SK-N-SH treated with all-trans-retinoic acid at 6 μM for 48 hours (cell line): ENCODE measurements around the gene GGACT.

Experiments used
- ATAC-seq: fragments of 200-7000 bp; cut with Tn5 transposase; 3 replicates; pipeline ENCODE4 v1.9.1; 2020; ENCODE audit warnings: mild to moderate bottlenecking, moderate library complexity
- ARNTL ChIP-seq: fragments of 450-650 bp; formaldehyde crosslinking; IDR thresholded peaks from 2 replicates; pipeline ENCODE4 v1.5.0; 2020; ENCODE audit warnings: low read depth, mild to moderate bottlenecking, moderate library complexity, borderline replicate concordance
- BACH2 ChIP-seq: fragments of 250-450 bp; sonication (Bioruptor Pico); IDR thresholded peaks from 2 replicates; pipeline ENCODE4 v1.9.0; 2021; ENCODE audit warnings: mild to moderate bottlenecking, borderline replicate concordance
- ISL1 ChIP-seq: fragments of 250-450 bp; sonication (Bioruptor Pico); IDR thresholded peaks from 2 replicates; pipeline ENCODE4 v2.1.2; 2022; ENCODE audit warnings: mild to moderate bottlenecking, moderate library complexity
- OSR1 ChIP-seq: fragments of 250-450 bp; sonication (Bioruptor Pico); IDR thresholded peaks from 2 replicates; pipeline ENCODE4 v1.8.0; 2022; ENCODE audit warnings: moderate library complexity, mild to moderate bottlenecking, inconsistent platforms
- PPARA ChIP-seq: fragments of 250-450 bp; sonication (Bioruptor Pico); IDR thresholded peaks from 2 replicates; pipeline ENCODE4 v1.5.0; 2020; ENCODE audit warnings: mild to moderate bottlenecking, borderline replicate concordance
- RARB ChIP-seq: fragments of 250-450 bp; sonication (Bioruptor Pico); IDR thresholded peaks from 2 replicates; pipeline ENCODE4 v1.8.0; 2021; ENCODE audit warnings: mild to moderate bottlenecking, moderate library complexity
- TOX ChIP-seq: fragments of 250-450 bp; sonication (Bioruptor Pico); IDR thresholded peaks from 2 replicates; pipeline ENCODE4 v1.8.0; 2021; ENCODE audit warnings: mild to moderate bottlenecking, moderate library complexity, borderline replicate concordance
- ZC3H10 ChIP-seq: fragments of 250-450 bp; sonication (Bioruptor Pico); IDR thresholded peaks from 2 replicates; pipeline ENCODE4 v1.5.1; 2021; ENCODE audit warnings: mild to moderate bottlenecking, moderate library complexity
- ZFP3 ChIP-seq: fragments of 250-450 bp; sonication (Bioruptor Pico); IDR thresholded peaks from 2 replicates; pipeline ENCODE4 v1.5.0; 2020; ENCODE audit warnings: mild to moderate bottlenecking, moderate library complexity
- ZFP30 ChIP-seq: fragments of 450-650 bp; formaldehyde crosslinking; IDR thresholded peaks from 2 replicates; pipeline ENCODE4 v1.5.0; 2022; ENCODE audit warnings: mild to moderate bottlenecking, moderate library complexity
- ZNF565 ChIP-seq: fragments of 450-650 bp; formaldehyde crosslinking; conservative IDR thresholded peaks from 2 replicates; pipeline ENCODE4 v1.5.0; 2020; ENCODE audit warnings: low read depth, mild to moderate bottlenecking, moderate library complexity
- ZNF70 ChIP-seq: fragments of 450-650 bp; formaldehyde crosslinking; IDR thresholded peaks from 2 replicates; pipeline ENCODE4 v1.5.0; 2020; ENCODE audit warnings: mild to moderate bottlenecking, moderate library complexity
- ZNF8 ChIP-seq: fragments of 450-650 bp; formaldehyde crosslinking; IDR thresholded peaks from 2 replicates; pipeline ENCODE4 v1.5.0; 2020; ENCODE audit warnings: mild to moderate bottlenecking, moderate library complexity
- TF ChIP-seq, protein P1 (sequence below): fragments of 250-450 bp; sonication (Bioruptor Pico); IDR thresholded peaks from 2 replicates; pipeline ENCODE4 v1.8.0; 2020; ENCODE audit warnings: mild to moderate bottlenecking, moderate library complexity, borderline replicate concordance
- TF ChIP-seq, protein P2 (sequence below): fragments of 250-450 bp; sonication (Bioruptor Pico); IDR thresholded peaks from 2 replicates; pipeline ENCODE4 v1.5.1; 2020; ENCODE audit warnings: low read depth, mild to moderate bottlenecking, moderate library complexity
- TF ChIP-seq, protein P3 (sequence below): fragments of 250-450 bp; sonication (Bioruptor Pico); IDR thresholded peaks from 2 replicates; pipeline ENCODE4 v1.8.0; 2021; ENCODE audit warnings: low read depth, mild to moderate bottlenecking, moderate library complexity, borderline replicate concordance
- TF ChIP-seq, protein P4 (sequence below): fragments of 250-450 bp; sonication (Bioruptor Pico); IDR thresholded peaks from 2 replicates; pipeline ENCODE4 v1.5.1; 2021; ENCODE audit warnings: mild to moderate bottlenecking, moderate library complexity

The GGACT gene

DNA sequence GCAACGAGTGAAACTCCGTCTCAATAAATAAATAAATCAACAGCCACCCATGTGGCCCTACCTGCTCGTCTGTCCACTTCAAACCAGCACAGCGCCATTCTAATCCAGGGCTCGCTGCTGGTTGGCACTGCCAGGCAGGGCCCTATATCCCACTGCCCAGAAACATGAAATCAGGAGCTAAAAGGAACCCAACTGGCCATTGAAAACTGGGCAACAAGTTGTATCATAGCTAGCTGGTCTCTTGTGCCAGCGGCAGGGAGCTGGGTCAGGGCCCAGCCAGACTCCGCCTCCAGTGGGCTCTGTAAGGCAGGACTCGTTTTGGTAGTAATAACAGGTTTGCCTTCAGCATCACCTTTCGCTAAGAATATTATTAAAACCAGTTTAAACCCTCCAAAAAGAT lies 39.3 kb downstream of the GGACT start (continued):
- TF ChIP-seq, protein P1, sequence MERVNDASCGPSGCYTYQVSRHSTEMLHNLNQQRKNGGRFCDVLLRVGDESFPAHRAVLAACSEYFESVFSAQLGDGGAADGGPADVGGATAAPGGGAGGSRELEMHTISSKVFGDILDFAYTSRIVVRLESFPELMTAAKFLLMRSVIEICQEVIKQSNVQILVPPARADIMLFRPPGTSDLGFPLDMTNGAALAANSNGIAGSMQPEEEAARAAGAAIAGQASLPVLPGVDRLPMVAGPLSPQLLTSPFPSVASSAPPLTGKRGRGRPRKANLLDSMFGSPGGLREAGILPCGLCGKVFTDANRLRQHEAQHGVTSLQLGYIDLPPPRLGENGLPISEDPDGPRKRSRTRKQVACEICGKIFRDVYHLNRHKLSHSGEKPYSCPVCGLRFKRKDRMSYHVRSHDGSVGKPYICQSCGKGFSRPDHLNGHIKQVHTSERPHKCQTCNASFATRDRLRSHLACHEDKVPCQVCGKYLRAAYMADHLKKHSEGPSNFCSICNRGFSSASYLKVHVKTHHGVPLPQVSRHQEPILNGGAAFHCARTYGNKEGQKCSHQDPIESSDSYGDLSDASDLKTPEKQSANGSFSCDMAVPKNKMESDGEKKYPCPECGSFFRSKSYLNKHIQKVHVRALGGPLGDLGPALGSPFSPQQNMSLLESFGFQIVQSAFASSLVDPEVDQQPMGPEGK = no peak
- TF ChIP-seq, protein P2, sequence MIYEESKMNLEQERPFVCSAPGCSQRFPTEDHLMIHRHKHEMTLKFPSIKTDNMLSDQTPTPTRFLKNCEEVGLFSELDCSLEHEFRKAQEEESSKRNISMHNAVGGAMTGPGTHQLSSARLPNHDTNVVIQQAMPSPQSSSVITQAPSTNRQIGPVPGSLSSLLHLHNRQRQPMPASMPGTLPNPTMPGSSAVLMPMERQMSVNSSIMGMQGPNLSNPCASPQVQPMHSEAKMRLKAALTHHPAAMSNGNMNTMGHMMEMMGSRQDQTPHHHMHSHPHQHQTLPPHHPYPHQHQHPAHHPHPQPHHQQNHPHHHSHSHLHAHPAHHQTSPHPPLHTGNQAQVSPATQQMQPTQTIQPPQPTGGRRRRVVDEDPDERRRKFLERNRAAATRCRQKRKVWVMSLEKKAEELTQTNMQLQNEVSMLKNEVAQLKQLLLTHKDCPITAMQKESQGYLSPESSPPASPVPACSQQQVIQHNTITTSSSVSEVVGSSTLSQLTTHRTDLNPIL (CRISPR knock-in tag) = no peak
- TF ChIP-seq PPARA (CRISPR knock-in tag) = no peak
- TF ChIP-seq, all 23 proteins: peak for 0

DNA sequence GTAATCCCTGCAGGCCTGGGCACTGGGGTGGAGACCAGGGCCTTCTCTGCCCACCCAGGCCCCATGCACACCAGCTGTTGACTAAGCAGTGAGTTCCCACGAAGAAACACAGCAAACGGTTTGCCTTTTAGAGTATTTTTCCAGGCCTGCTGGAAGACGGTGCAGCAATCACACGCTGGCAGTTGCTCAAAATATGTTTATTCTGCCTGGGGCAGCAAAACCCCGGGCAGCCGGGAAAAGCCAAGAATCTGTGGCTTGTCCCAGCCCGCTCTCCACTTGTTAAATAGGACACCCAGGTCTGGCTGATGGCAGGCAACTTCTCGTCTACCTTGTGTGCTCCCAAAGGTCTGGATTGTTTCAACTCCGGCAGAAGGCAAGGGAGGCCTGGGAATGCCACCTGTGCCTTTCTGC lies 40.8 kb downstream of the GGACT start:
- no peak; the same call in 2 of the 3 replicates for ATAC-seq
- TF ChIP-seq ZFP30 (CRISPR knock-in tag) (no peak), OSR1 (CRISPR knock-in tag) (no peak), RARB (CRISPR knock-in tag) (no peak), ZC3H10 (CRISPR knock-in tag) (no peak), ZFP3 (CRISPR knock-in tag) (no peak), ZNF8 (no peak), ARNTL (CRISPR knock-in tag) (no peak), ZNF565 (no peak), ISL1 (CRISPR knock-in tag) (no peak)
- TF ChIP-seq, protein P3, sequence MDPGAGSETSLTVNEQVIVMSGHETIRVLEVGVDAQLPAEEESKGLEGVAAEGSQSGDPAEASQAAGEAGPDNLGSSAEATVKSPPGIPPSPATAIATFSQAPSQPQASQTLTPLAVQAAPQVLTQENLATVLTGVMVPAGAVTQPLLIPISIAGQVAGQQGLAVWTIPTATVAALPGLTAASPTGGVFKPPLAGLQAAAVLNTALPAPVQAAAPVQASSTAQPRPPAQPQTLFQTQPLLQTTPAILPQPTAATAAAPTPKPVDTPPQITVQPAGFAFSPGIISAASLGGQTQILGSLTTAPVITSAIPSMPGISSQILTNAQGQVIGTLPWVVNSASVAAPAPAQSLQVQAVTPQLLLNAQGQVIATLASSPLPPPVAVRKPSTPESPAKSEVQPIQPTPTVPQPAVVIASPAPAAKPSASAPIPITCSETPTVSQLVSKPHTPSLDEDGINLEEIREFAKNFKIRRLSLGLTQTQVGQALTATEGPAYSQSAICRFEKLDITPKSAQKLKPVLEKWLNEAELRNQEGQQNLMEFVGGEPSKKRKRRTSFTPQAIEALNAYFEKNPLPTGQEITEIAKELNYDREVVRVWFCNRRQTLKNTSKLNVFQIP (CRISPR knock-in tag) = no peak
- TF ChIP-seq, protein P1 = no peak
- TF ChIP-seq, protein P4, sequence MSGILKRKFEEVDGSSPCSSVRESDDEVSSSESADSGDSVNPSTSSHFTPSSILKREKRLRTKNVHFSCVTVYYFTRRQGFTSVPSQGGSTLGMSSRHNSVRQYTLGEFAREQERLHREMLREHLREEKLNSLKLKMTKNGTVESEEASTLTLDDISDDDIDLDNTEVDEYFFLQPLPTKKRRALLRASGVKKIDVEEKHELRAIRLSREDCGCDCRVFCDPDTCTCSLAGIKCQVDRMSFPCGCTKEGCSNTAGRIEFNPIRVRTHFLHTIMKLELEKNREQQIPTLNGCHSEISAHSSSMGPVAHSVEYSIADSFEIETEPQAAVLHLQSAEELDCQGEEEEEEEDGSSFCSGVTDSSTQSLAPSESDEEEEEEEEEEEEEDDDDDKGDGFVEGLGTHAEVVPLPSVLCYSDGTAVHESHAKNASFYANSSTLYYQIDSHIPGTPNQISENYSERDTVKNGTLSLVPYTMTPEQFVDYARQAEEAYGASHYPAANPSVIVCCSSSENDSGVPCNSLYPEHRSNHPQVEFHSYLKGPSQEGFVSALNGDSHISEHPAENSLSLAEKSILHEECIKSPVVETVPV (CRISPR knock-in tag) = no peak
- TF ChIP-seq, protein P2 (CRISPR knock-in tag) = no peak

DNA sequence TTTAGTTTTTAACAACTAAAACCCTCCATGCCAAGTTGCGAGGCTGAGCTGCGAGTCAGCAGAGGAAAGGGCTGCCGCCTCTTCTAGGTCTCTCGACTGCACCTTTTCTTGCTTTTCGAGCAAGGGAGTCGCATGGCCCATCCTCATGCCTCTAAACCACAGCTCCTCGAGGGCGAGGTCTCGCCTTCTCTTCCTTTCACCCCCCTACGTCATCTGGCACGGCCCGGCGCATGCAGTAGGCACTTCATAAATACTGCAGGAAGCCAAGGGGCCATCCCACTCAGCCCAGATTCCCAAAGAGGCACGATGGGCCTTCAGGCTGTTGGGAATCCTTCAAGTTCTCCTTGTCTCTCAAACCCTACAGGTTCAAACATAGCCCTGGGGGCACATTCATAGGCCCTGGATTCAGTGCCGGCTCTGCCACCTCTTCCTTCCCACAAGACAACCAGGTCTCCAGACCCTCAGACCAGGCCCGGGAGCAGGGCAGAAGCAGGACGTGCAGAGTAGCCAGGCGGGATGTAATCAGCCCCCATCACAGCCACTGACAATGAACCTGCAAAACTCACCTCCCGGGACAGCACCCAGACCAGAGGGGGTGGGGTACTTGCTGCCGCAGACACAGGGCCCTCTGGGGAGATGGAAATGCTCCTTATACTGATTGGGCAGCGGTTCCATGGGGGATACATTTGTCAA lies 41.7 kb downstream of the GGACT start:
- TF ChIP-seq ARNTL (CRISPR knock-in tag) = no peak
- TF ChIP-seq BACH2 = no peak
- TF ChIP-seq PPARA (CRISPR knock-in tag) = no peak
- TF ChIP-seq ZFP30 (CRISPR knock-in tag) = no peak
- TF ChIP-seq ZC3H10 (CRISPR knock-in tag) = no peak
- TF ChIP-seq, protein P1 = no peak
- TF ChIP-seq TOX = no peak
- TF ChIP-seq ZNF70 (CRISPR knock-in tag) = no peak
- TF ChIP-seq, protein P4 (CRISPR knock-in tag) = no peak
- TF ChIP-seq RARB (CRISPR knock-in tag) = no peak
- ATAC-seq = no peak
